IMR-90 (cell line): ENCODE measurements around the gene DAB1. TPM values are rescaled to one million over a fixed set of nuclear protein-coding genes. Genes with fewer than 3 reads are reported as not detected.

ENCODE experiments used
- ATAC-seq: fragments of 200-7000 bp; cut with Tn5 transposase; 2 replicates; pipeline ENCODE4 v1.9.1; 2020; ENCODE audit warnings: low read depth, mild to moderate bottlenecking, moderate library complexity
- BruUV-seq: library from RNA; stranded (reverse); fragments of 400-500 nt; replicated peaks from 2 replicates; lab custom pipeline; 2021; lab: Mats Ljungman, UMichigan
- CTCF ChIA-PET: fragments of 300-600 bp; formaldehyde crosslinking; extraction: SDS; loops from one replicate; lab custom pipeline; 2021; ENCODE audit warnings: antibody characterized with exemption; lab: Yijun Ruan, JAX
- POLR2A ChIA-PET: fragments of 300-600 bp; sonication (Branson Sonifier 250); formaldehyde crosslinking; loops from one replicate; lab custom pipeline; 2022; ENCODE audit warnings: antibody characterized with exemption; ENCODE audit not compliant: unreplicated experiment; lab: Charles Lee
- DNase-seq: peaks from one replicate; pipeline ENCODE4 v3.0.0; 2013
- H2AFZ ChIP-seq: replicated peaks from 2 replicates; pipeline ENCODE3; 2013; ENCODE audit warnings: low read length, mild to moderate bottlenecking; ENCODE audit not compliant: poor library complexity
- H2AK5ac ChIP-seq: 2 replicates; pipeline ENCODE4 v1.6.1; 2013; ENCODE audit warnings: low read depth, low read length, inconsistent platforms
- H2AK9ac ChIP-seq: replicated peaks from 2 replicates; pipeline ENCODE3; 2013; ENCODE audit warnings: mild to moderate bottlenecking, low read depth, low read length, moderate library complexity; ENCODE audit not compliant: poor library complexity
- H2BK120ac ChIP-seq: 2 replicates; pipeline ENCODE4 v1.6.1; 2013; ENCODE audit warnings: low read depth, low read length, inconsistent platforms
- H2BK15ac ChIP-seq: 3 replicates; pipeline ENCODE4 v1.6.1; 2013; ENCODE audit warnings: low read depth, low read length, inconsistent platforms
- H2BK20ac ChIP-seq: 2 replicates; pipeline ENCODE4 v1.6.1; 2013; ENCODE audit warnings: low read depth, mild to moderate bottlenecking, inconsistent platforms, low read length, moderate library complexity
- H2BK5ac ChIP-seq: 2 replicates; pipeline ENCODE4 v1.6.1; 2013; ENCODE audit warnings: mild to moderate bottlenecking, low read depth, low read length, inconsistent platforms; ENCODE audit not compliant: poor library complexity, severe bottlenecking
- H3K14ac ChIP-seq: replicated peaks from 2 replicates; pipeline ENCODE4 v1.6.1; 2013; ENCODE audit warnings: low read depth, low read length, inconsistent platforms
- H3K18ac ChIP-seq: 2 replicates; pipeline ENCODE4 v1.6.1; 2013; ENCODE audit warnings: low read depth, low read length, control low read depth
- H3K23ac ChIP-seq: 2 replicates; pipeline ENCODE4 v1.6.1; 2013; ENCODE audit warnings: low read depth, low read length, inconsistent platforms
- H3K27ac ChIP-seq: 2 replicates; pipeline ENCODE4 v1.5.1; 2013; ENCODE audit warnings: mild to moderate bottlenecking, control low read depth, low read length; ENCODE audit not compliant: insufficient read depth
- H3K27me3 ChIP-seq: 2 replicates; pipeline ENCODE4 v1.6.1; 2013; ENCODE audit warnings: low read length; ENCODE audit not compliant: control insufficient read depth, insufficient read depth
- H3K36me3 ChIP-seq: 2 replicates; pipeline ENCODE4 v1.6.1; 2013; ENCODE audit warnings: low read length, mixed read lengths; ENCODE audit not compliant: control insufficient read depth, insufficient read depth
- H3K4ac ChIP-seq: 2 replicates; pipeline ENCODE4 v1.6.1; 2013; ENCODE audit warnings: low read depth, low read length, inconsistent platforms
- H3K4me1 ChIP-seq: 2 replicates; pipeline ENCODE4 v1.6.1; 2013; ENCODE audit warnings: low read length, mixed read lengths; ENCODE audit not compliant: control insufficient read depth, insufficient read depth
- H3K4me2 ChIP-seq: 2 replicates; pipeline ENCODE4 v1.6.1; 2013; ENCODE audit warnings: low read depth, mild to moderate bottlenecking, control low read depth, low read length, moderate library complexity
- H3K4me3 ChIP-seq: 2 replicates; pipeline ENCODE4 v1.5.1; 2013; ENCODE audit warnings: low read depth, mild to moderate bottlenecking, control low read depth, low read length, moderate library complexity; ENCODE audit not compliant: insufficient read depth
- H3K56ac ChIP-seq: 2 replicates; pipeline ENCODE4 v1.6.1; 2013; ENCODE audit warnings: low read length, inconsistent platforms; ENCODE audit not compliant: insufficient read depth; ENCODE audit errors: extremely low read depth
- H3K79me1 ChIP-seq, 2 experiments: 2 replicates each; pipeline ENCODE4 v1.6.1; 2013; ENCODE audit warnings: low read length in 2 of 2, inconsistent platforms in 1 of 2, low read depth in 1 of 2
- H3K9ac ChIP-seq: 2 replicates; pipeline ENCODE4 v1.6.1; 2013; ENCODE audit warnings: low read depth, low read length, control low read depth
- H3K9me1 ChIP-seq: 2 replicates; pipeline ENCODE4 v1.6.1; 2013; ENCODE audit warnings: low read length, inconsistent platforms; ENCODE audit not compliant: insufficient read depth
- H3K9me3 ChIP-seq: 2 replicates; pipeline ENCODE4 v1.6.1; 2013; ENCODE audit warnings: low read length; ENCODE audit not compliant: control insufficient read depth, insufficient read depth
- H4K20me1 ChIP-seq: 2 replicates; pipeline ENCODE4 v1.6.1; 2013; ENCODE audit warnings: low read length, inconsistent platforms; ENCODE audit not compliant: insufficient read depth
- H4K5ac ChIP-seq: 2 replicates; pipeline ENCODE4 v1.6.1; 2013; ENCODE audit warnings: mild to moderate bottlenecking, low read depth, low read length, control low read depth
- H4K8ac ChIP-seq, 2 experiments: 2 replicates each; pipeline ENCODE4 v1.6.1; 2013; ENCODE audit warnings: low read depth in 2 of 2, low read length in 2 of 2, control low read depth in 1 of 2, inconsistent platforms in 1 of 2
- H4K91ac ChIP-seq: 2 replicates; pipeline ENCODE4 v1.6.1; 2013; ENCODE audit warnings: low read depth, low read length, inconsistent platforms; ENCODE audit not compliant: insufficient read depth
- BHLHE40 ChIP-seq: fragments of 150-350 bp; IDR thresholded peaks from 2 replicates; pipeline ENCODE4 v1.6.1; 2016; ENCODE audit warnings: mild to moderate bottlenecking, low read depth, low read length
- CTCF ChIP-seq: conservative IDR thresholded peaks from 2 replicates; pipeline ENCODE4 v1.5.1; 2012; ENCODE audit warnings: mild to moderate bottlenecking, low read depth, low read length, improper control_type of control experiment
- FOS ChIP-seq: fragments of 150-350 bp; IDR thresholded peaks from 2 replicates; pipeline ENCODE4 v1.6.1; 2016; ENCODE audit warnings: low read depth, low read length
- NFE2L2 ChIP-seq: fragments of 150-350 bp; IDR thresholded peaks from 2 replicates; pipeline ENCODE4 v1.6.1; 2016; ENCODE audit warnings: low read depth, mild to moderate bottlenecking, low read length
- POLR2A ChIP-seq: IDR thresholded peaks from 2 replicates; pipeline ENCODE4 v1.6.1; 2012; ENCODE audit warnings: mild to moderate bottlenecking, low read depth, low read length
- RAD21 ChIP-seq: IDR thresholded peaks from 2 replicates; pipeline ENCODE4 v1.6.1; 2012; ENCODE audit warnings: low read length, improper control_type of control experiment
- RCOR1 ChIP-seq: IDR thresholded peaks from 2 replicates; pipeline ENCODE4 v1.6.1; 2012; ENCODE audit warnings: mild to moderate bottlenecking, low read length, improper control_type of control experiment; ENCODE audit not compliant: insufficient replicate concordance
- RFX5 ChIP-seq: IDR thresholded peaks from 2 replicates; pipeline ENCODE4 v1.8.0; 2012; ENCODE audit warnings: low read depth, mild to moderate bottlenecking, low read length, moderate library complexity
- WGBS, 2 experiments: methylation state at CpG; one replicate each; pipeline versions ENCODE4 v1.1.5 to v1.1.7; 2013; ENCODE audit warnings: missing lambda C conversion rate in 2 of 2; ENCODE audit not compliant: insufficient read length in 1 of 2; ENCODE audit errors: extremely low coverage in 2 of 2; 5-methylcytosine and 5-hydroxymethylcytosine counted together
- dilution Hi-C: fragments of 300-500 bp; cut with HindIII; formaldehyde crosslinking; loops from one replicate; pipeline ENCODE4 v1.14.3; 2018; ENCODE audit warnings: low sequenced_read_pairs; ENCODE audit not compliant: unreplicated experiment
- in situ Hi-C: fragments of 300-500 bp; cut with MboI; formaldehyde crosslinking; loops from 3 replicates; pipeline ENCODE4 v1.14.3; 2019; ENCODE audit warnings: low sequenced_read_pairs, inconsistent platforms, mixed read lengths
- intact Hi-C: fragments of 100-400 bp; cut with micrococcal nuclease; formaldehyde crosslinking; loops from 2 replicates; pipeline ENCODE4 v1.10.0; 2022
- polyA plus RNA-seq, 3 experiments: library from polyadenylated mRNA; depleted of rRNA; stranded (reverse); fragments of >200 nt; gene quantifications; 2 replicates each; pipeline ENCODE4 v1.2.3, GENCODE V29; 2012; ENCODE audit warnings: low replicate concordance in 1 of 3
- total RNA-seq: library from RNA; depleted of rRNA; stranded (reverse); fragments of >200 nt; gene quantifications from 2 replicates; pipeline ENCODE4 v1.2.3, GENCODE V29; 2012

DAB1 gene
- total and polyA plus RNA-seq, 2 of the 4 experiments (the other 2 are of a cell fraction) = 0.18 to 0.41 TPM

- no TSS peak for BruUV-seq
- no peak for DNase-seq
- WGBS, 2 experiments = no CpG with 5 or more reads among the region's 1 CpG
- intact Hi-C loops (no loop called here), dilution Hi-C loops (no loop called here), in situ Hi-C loops (no loop called here)
- H2BK15ac ChIP-seq = no peak overlapping the region
- H3K27me3 ChIP-seq = no peaks in the 10 kb centered on the region
- no peaks in the 10 kb centered on the region for H3K9me3 ChIP-seq
- H3K23ac ChIP-seq = no peak overlapping the region
- H3K36me3 ChIP-seq = no peaks in the 10 kb centered on the region
- CTCF ChIA-PET = no interaction called here
- H3K4me2 ChIP-seq = no peak overlapping the region
- no peaks in the 10 kb centered on the region for H3K9me1 ChIP-seq
- H2AK5ac ChIP-seq = no peak overlapping the region
- no peak overlapping the region for H3K14ac ChIP-seq
- no peak overlapping the region for H4K91ac ChIP-seq
- H2AK9ac ChIP-seq = no peak overlapping the region
- H3K9ac ChIP-seq = no peak overlapping the region
- H4K5ac ChIP-seq = no peak overlapping the region
- no peak overlapping the region for H4K8ac ChIP-seq
- TF ChIP-seq RFX5 (no peak), FOS (no peak), RCOR1 (no peak), CTCF (no peak), NFE2L2 (no peak), RAD21 (no peak), BHLHE40 (no peak), POLR2A (no peak)
- H3K18ac ChIP-seq = no peak overlapping the region
- H2BK5ac ChIP-seq = no peak overlapping the region
- no peak overlapping the region for H3K4me3 ChIP-seq
- no peaks in the 10 kb centered on the region for H4K20me1 ChIP-seq
- no peak overlapping the region for H3K27ac ChIP-seq
- no peak overlapping the region for H3K4ac ChIP-seq
- no peak overlapping the region for H3K56ac ChIP-seq
- POLR2A ChIA-PET = no interaction called here
- no peak overlapping the region for H2BK120ac ChIP-seq
- H3K4me1 ChIP-seq = no peaks in the 10 kb centered on the region
- H2BK20ac ChIP-seq = no peak overlapping the region
- no peak overlapping the region for H2AFZ ChIP-seq
- no peak for ATAC-seq
- no peaks in the 10 kb centered on the region for H3K79me1 ChIP-seq
Observed at GRCh38 chr1:57134803-57135202, 289.1 kb downstream of the DAB1 start.
